ENCODE results near the gene KRT222.
A peak's percentile ranks its signal among the peaks of the same experiment; 100 is the strongest.

The KRT222 gene

GRCh38 chr17:40647624-40648383 lies 17.2 kb downstream of the KRT222 start, which contains the start of gene SMARCE1:
TSS of gene SMARCE1 (minus strand) at chr17:40647818. CDS start at chr17:40645802, 2,016 bp downstream.
- peak; percentile 88 for DNase-seq (ENCODE audit: low read depth, low spot score)
- in situ Hi-C loops (cut with HindIII; ENCODE audit: low sequenced_read_pairs), result no loop called here
- peak within 1 kb of the TSS; percentile 63 for H3K4me3 ChIP-seq (ENCODE audit: low read depth, low read length)
- TF ChIP-seq, protein P1, sequence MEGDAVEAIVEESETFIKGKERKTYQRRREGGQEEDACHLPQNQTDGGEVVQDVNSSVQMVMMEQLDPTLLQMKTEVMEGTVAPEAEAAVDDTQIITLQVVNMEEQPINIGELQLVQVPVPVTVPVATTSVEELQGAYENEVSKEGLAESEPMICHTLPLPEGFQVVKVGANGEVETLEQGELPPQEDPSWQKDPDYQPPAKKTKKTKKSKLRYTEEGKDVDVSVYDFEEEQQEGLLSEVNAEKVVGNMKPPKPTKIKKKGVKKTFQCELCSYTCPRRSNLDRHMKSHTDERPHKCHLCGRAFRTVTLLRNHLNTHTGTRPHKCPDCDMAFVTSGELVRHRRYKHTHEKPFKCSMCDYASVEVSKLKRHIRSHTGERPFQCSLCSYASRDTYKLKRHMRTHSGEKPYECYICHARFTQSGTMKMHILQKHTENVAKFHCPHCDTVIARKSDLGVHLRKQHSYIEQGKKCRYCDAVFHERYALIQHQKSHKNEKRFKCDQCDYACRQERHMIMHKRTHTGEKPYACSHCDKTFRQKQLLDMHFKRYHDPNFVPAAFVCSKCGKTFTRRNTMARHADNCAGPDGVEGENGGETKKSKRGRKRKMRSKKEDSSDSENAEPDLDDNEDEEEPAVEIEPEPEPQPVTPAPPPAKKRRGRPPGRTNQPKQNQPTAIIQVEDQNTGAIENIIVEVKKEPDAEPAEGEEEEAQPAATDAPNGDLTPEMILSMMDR (IDR thresholded peaks at IDR 0.05; ENCODE audit: low read depth, low read length), result no peak

GRCh38 chr17:40646791-40647623 lies 18.0 kb downstream of the KRT222 start:
- no peak for DNase-seq (ENCODE audit: low read depth, low spot score)
- in situ Hi-C loops (cut with HindIII; ENCODE audit: low sequenced_read_pairs), result no loop called here
- peak overlapping the region; percentile 63 for H3K4me3 ChIP-seq (ENCODE audit: low read depth, low read length)
- TF ChIP-seq, protein P1 (IDR thresholded peaks at IDR 0.05; ENCODE audit: low read depth, low read length), result no peak

GRCh38 chr17:40645943-40646342 lies 19.0 kb downstream of the KRT222 start:
- H3K4me3 ChIP-seq (ENCODE audit: low read depth, low read length), result no peak overlapping the region
- TF ChIP-seq, protein P1 (IDR thresholded peaks at IDR 0.05; ENCODE audit: low read depth, low read length), result no peak
- in situ Hi-C loops (cut with HindIII; ENCODE audit: low sequenced_read_pairs), result no loop called here
- no peak for DNase-seq (ENCODE audit: low read depth, low spot score)

GRCh38 chr17:40645291-40645690 lies 19.7 kb downstream of the KRT222 start:
- H3K4me3 ChIP-seq (ENCODE audit: low read depth, low read length), result no peak overlapping the region
- no peak for DNase-seq (ENCODE audit: low read depth, low spot score)
- TF ChIP-seq, protein P1 (IDR thresholded peaks at IDR 0.05; ENCODE audit: low read depth, low read length), result no peak
- in situ Hi-C loops (cut with HindIII; ENCODE audit: low sequenced_read_pairs), result no loop called here

DNA sequence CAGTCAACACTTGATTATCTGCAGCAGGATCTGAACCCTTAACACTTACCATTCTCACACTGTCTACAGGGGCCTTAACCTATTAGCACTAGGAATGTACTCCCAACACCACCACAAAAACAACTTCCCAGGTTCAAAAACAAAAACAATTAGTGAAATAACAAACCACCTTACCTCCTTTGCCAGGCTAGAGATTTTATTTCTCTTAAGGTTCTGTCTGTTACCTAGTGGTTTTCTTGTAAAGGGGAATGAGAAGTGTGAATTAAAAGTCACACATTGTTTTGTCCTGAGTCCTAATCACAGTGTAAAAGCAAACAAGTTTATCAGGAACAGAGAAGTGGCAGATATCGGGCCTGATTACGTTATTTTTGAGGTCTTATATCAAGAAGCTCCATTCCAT lies 27.0 kb downstream of the KRT222 start:
- H3K4me3 ChIP-seq (ENCODE audit: low read depth, low read length), result no peak overlapping the region
- TF ChIP-seq, protein P1 (IDR thresholded peaks at IDR 0.05; ENCODE audit: low read depth, low read length), result no peak
- in situ Hi-C loops (cut with HindIII; ENCODE audit: low sequenced_read_pairs), result no loop called here
- DNase-seq (ENCODE audit: low read depth, low spot score), result no peak

DNA sequence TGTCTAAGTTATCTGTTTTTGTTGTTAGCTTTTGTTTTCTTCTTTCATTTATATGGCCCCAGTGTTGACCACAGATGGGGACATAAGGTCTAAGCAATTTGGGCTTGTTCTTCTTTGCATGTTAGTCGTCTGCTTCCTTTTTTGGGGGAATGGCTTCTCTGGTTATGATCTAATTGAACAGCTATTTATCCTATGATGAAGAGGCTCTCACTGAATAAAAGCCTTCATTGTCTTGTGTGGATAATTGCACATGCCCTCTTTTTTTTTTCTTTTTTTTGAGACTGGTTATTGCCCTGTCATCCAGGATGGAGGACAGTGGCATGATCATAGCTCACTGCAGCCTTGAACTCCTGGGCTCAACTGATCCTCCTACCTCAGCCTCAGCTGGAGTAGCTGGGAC lies 31.1 kb downstream of the KRT222 start:
- in situ Hi-C loops (cut with HindIII; ENCODE audit: low sequenced_read_pairs), result no loop called here
- TF ChIP-seq, protein P1 (IDR thresholded peaks at IDR 0.05; ENCODE audit: low read depth, low read length), result no peak
- no peak for DNase-seq (ENCODE audit: low read depth, low spot score)
- H3K4me3 ChIP-seq (ENCODE audit: low read depth, low read length), result no peak overlapping the region

Data from astrocyte of the spinal cord (primary cell).